Liver (tissue), 9 donors: ENCODE results near the gene TSPEAR. TPM values are rescaled to one million over a fixed set of nuclear protein-coding genes. Genes with fewer than 3 reads are reported as not detected.

Source experiments
- DNase-seq: peaks from one replicate; pipeline ENCODE4 v3.0.0-alpha.2; 2017; ENCODE audit warnings: low spot score
- H3K27ac ChIP-seq, 2 donors: one replicate each; pipeline ENCODE4 v1.7.0; 2013; ENCODE audit warnings: inconsistent platforms in 2 of 2, low read length in 2 of 2, control low read depth in 1 of 2, low read depth in 1 of 2, mild to moderate bottlenecking in 1 of 2
- H3K27me3 ChIP-seq, 4 donors: one replicate each; pipeline versions ENCODE4 v1.6.1 to v1.7.0; 2013; ENCODE audit warnings: low read length in 3 of 4, inconsistent platforms in 1 of 4, mild to moderate bottlenecking in 1 of 4, moderate library complexity in 1 of 4; ENCODE audit not compliant: control insufficient read depth in 4 of 4, insufficient read depth in 4 of 4
- H3K36me3 ChIP-seq, 4 donors: one replicate each; pipeline versions ENCODE4 v1.6.1 to v1.7.0; 2013; ENCODE audit warnings: low read length in 3 of 4, mild to moderate bottlenecking in 3 of 4, low read depth in 1 of 4, moderate library complexity in 1 of 4; ENCODE audit not compliant: control insufficient read depth in 4 of 4, insufficient read depth in 3 of 4
- H3K4me1 ChIP-seq, 4 donors: one replicate each; pipeline versions ENCODE4 v1.6.1 to v1.7.0; 2013; ENCODE audit warnings: low read length in 3 of 4, mild to moderate bottlenecking in 3 of 4, moderate library complexity in 1 of 4; ENCODE audit not compliant: control insufficient read depth in 4 of 4, insufficient read depth in 4 of 4
- H3K4me3 ChIP-seq, 3 donors: one replicate each; pipeline versions ENCODE4 v1.6.1 to v1.7.0; 2013; ENCODE audit warnings: low read length in 3 of 3, control low read depth in 1 of 3, low read depth in 1 of 3, mild to moderate bottlenecking in 1 of 3
- H3K9ac ChIP-seq, 2 donors: one replicate each; pipeline ENCODE4 v1.7.0; 2013; ENCODE audit warnings: low read length in 2 of 2, mild to moderate bottlenecking in 2 of 2, moderate library complexity in 2 of 2, control low read depth in 1 of 2, low read depth in 1 of 2
- H3K9me3 ChIP-seq, 4 donors: one replicate each; pipeline versions ENCODE4 v1.6.1 to v1.7.0; 2013; ENCODE audit warnings: low read length in 3 of 4; ENCODE audit not compliant: control insufficient read depth in 4 of 4
- ATF3 ChIP-seq: IDR thresholded peaks from 2 replicates; pipeline ENCODE4 v1.6.1; 2016; ENCODE audit warnings: antibody characterized with exemption
- EGR1 ChIP-seq, 2 donors: IDR thresholded peaks; 2 replicates each; pipeline ENCODE4 v1.6.1; 2016 to 2018; ENCODE audit warnings: antibody characterized with exemption in 2 of 2, low read depth in 2 of 2
- FOXA1 ChIP-seq: IDR thresholded peaks from 2 replicates; pipeline ENCODE4 v1.6.1; 2016; ENCODE audit warnings: antibody characterized with exemption
- FOXA2 ChIP-seq: IDR thresholded peaks from 2 replicates; pipeline ENCODE4 v1.6.1; 2016; ENCODE audit warnings: antibody characterized with exemption
- GABPA ChIP-seq, 2 donors: IDR thresholded peaks in 1 of 2; conservative IDR thresholded peaks in 1 of 2; 2 replicates each; pipeline ENCODE4 v1.6.1; 2016; ENCODE audit warnings: antibody characterized with exemption in 2 of 2, mild to moderate bottlenecking in 1 of 2, moderate library complexity in 1 of 2
- HNF4A ChIP-seq, 2 donors: conservative IDR thresholded peaks; 2 replicates each; pipeline ENCODE4 v1.6.1; 2016; ENCODE audit warnings: antibody characterized with exemption in 2 of 2, mild to moderate bottlenecking in 2 of 2
- HNF4G ChIP-seq: IDR thresholded peaks from 2 replicates; pipeline ENCODE4 v1.6.1; 2016; ENCODE audit warnings: antibody characterized with exemption
- JUND ChIP-seq, 2 donors: IDR thresholded peaks; 2 replicates each; pipeline ENCODE4 v1.6.1; 2016; ENCODE audit warnings: antibody characterized with exemption in 2 of 2
- MAX ChIP-seq: IDR thresholded peaks from 2 replicates; pipeline ENCODE4 v1.6.1; 2016; ENCODE audit warnings: antibody characterized with exemption
- NR2F2 ChIP-seq: IDR thresholded peaks from 2 replicates; pipeline ENCODE4 v1.6.1; 2016; ENCODE audit warnings: antibody characterized with exemption
- RAD21 ChIP-seq, 2 donors: IDR thresholded peaks; 2 replicates each; pipeline ENCODE4 v1.6.1; 2016; ENCODE audit warnings: antibody characterized with exemption in 2 of 2, mild to moderate bottlenecking in 2 of 2
- RXRA ChIP-seq, 2 donors: IDR thresholded peaks; 2 replicates each; pipeline ENCODE4 v1.6.1; 2017 to 2018; ENCODE audit warnings: antibody characterized with exemption in 2 of 2, mild to moderate bottlenecking in 1 of 2
- SP1 ChIP-seq: IDR thresholded peaks from 2 replicates; pipeline ENCODE4 v1.6.1; 2018; ENCODE audit warnings: antibody characterized with exemption, mild to moderate bottlenecking
- TAF1 ChIP-seq: conservative IDR thresholded peaks from 2 replicates; pipeline ENCODE4 v1.6.1; 2016; ENCODE audit warnings: antibody characterized with exemption, mild to moderate bottlenecking
- YY1 ChIP-seq: IDR thresholded peaks from 2 replicates; pipeline ENCODE4 v1.6.1; 2016; ENCODE audit warnings: antibody characterized with exemption, mild to moderate bottlenecking
- ZBTB33 ChIP-seq: IDR thresholded peaks from 2 replicates; pipeline ENCODE4 v1.6.1; 2016; ENCODE audit warnings: antibody characterized with exemption
- WGBS: extraction: QIAGEN DNeasy Blood & Tissue Kit; methylation state at CpG from one replicate; pipeline ENCODE4 v1.1.7; 2013; 5-methylcytosine and 5-hydroxymethylcytosine counted together
- polyA plus RNA-seq, 2 donors: library from polyadenylated mRNA; stranded (reverse) in 1 of 2; unstranded in 1 of 2; fragments of 200-250 nt in 1 of 2; fragments of >200 nt in 1 of 2; fragmentation: Nextera tagmentation in 1 of 2; extraction: Ambion mirVana in 1 of 2; gene quantifications; one replicate each; pipeline versions ENCODE4 v1.2.1 to v1.2.3, GENCODE V29; 2013 to 2015
- total RNA-seq, 2 donors: library from RNA; depleted of rRNA; stranded (reverse); fragments of >200 nt; gene quantifications; one replicate each; pipeline ENCODE4 v1.2.3, GENCODE V29; 2014
- TF ChIP-seq, protein P1 (sequence below): fragments of 150-350 bp; IDR thresholded peaks from 2 replicates; pipeline ENCODE4 v1.5.1; 2017; ENCODE audit warnings: improper control_type of control experiment, low read depth, low read length; ENCODE audit not compliant: missing input control
- TF ChIP-seq, protein P2 (sequence below): IDR thresholded peaks from 2 replicates; pipeline ENCODE4 v1.6.1; 2016; ENCODE audit warnings: antibody characterized with exemption, mild to moderate bottlenecking
- donor health status: healthy.
- donor health status: healthy.
- donor health status: healthy.
- donor health status: healthy.
- donor health status: healthy.

TSPEAR gene
- total and polyA plus RNA-seq, 4 donors: under 0.01 to 0.14 (median 0.01) TPM; not detected in 1

DNA sequence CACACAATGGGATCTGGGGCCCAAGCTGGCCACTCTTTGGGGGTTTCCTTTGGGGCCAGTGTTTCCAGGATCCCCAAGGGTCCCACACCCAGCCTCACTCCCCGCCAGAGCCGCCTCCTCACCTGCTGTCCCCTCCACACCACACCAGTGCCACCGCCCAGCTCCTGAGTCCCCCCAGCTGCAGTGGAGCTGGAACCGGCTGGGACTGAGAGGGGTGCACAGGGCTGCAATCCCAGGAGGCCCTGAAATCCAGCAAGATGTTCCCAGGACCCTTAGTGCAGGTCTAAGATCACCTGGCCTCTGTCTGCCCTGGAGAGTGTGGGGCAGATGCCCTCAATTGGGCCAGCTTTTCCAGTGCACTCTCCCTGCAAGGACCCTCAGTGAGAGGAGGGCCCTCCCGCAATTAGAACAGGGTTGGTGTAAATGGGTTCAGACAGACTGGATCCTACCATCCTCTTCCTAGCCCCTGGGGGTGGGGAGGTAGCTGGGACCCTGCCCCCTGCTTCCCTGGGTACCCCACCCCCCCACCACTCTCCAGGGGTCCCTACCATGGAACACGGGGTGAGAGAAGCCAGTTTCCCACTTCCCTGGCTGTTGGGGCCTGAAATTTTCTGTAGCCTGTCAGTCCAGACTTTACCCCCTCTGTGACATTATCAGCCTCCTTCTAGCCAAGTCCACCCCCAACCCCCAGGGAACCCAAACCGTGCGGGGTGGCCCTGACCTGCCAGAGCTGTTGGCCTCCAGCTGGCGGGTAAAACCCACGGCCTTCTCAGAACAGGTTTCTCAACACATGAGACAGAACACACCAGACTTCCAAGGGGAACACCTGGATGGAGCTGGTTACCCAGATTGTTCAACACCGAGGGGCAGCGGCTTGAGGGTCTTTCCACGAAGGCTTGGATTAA, 7.4 kb downstream of the TSPEAR start:
- Histone ChIP-seq H3K9me3 (no peaks in the 10 kb centered on the region), H3K9ac (no peak overlapping the region), H3K4me3 (no peak overlapping the region), H3K36me3 (no peaks in the 10 kb centered on the region), H3K27me3 (peaks cover 3 to 24% (median 10%) of the 10 kb centered on the region in 4 donors), H3K4me1 (peaks cover 0 to 2% (median under 1%) of the 10 kb centered on the region in 4 donors), H3K27ac (no peak overlapping the region)
- 34% methylated on average over 13 of the region's 13 CpGs for WGBS
- DNase-seq: peak; percentile 30
- TF ChIP-seq SP1 (no peak), EGR1 (IDR thresholded peaks at IDR 0.05; ENCODE audit: low read depth in 2 of 2) (no peak), MAX (no peak), HNF4G (no peak), JUND (IDR thresholded peaks at IDR 0.05) (no peak), FOXA2 (no peak), HNF4A (conservative IDR thresholded peaks at IDR 0.05) (no peak), TAF1 (no peak), ATF3 (no peak), NR2F2 (no peak), YY1 (no peak), ZBTB33 (no peak), GABPA (IDR thresholded peaks at IDR 0.05 in 1 of 2, conservative IDR thresholded peaks at IDR 0.05 in 1 of 2) (no peak), RAD21 (IDR thresholded peaks at IDR 0.05) (no peak), FOXA1 (no peak), RXRA (IDR thresholded peaks at IDR 0.05) (no peak)
- TF ChIP-seq, protein P1, sequence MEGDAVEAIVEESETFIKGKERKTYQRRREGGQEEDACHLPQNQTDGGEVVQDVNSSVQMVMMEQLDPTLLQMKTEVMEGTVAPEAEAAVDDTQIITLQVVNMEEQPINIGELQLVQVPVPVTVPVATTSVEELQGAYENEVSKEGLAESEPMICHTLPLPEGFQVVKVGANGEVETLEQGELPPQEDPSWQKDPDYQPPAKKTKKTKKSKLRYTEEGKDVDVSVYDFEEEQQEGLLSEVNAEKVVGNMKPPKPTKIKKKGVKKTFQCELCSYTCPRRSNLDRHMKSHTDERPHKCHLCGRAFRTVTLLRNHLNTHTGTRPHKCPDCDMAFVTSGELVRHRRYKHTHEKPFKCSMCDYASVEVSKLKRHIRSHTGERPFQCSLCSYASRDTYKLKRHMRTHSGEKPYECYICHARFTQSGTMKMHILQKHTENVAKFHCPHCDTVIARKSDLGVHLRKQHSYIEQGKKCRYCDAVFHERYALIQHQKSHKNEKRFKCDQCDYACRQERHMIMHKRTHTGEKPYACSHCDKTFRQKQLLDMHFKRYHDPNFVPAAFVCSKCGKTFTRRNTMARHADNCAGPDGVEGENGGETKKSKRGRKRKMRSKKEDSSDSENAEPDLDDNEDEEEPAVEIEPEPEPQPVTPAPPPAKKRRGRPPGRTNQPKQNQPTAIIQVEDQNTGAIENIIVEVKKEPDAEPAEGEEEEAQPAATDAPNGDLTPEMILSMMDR: no peak
- TF ChIP-seq, protein P2, sequence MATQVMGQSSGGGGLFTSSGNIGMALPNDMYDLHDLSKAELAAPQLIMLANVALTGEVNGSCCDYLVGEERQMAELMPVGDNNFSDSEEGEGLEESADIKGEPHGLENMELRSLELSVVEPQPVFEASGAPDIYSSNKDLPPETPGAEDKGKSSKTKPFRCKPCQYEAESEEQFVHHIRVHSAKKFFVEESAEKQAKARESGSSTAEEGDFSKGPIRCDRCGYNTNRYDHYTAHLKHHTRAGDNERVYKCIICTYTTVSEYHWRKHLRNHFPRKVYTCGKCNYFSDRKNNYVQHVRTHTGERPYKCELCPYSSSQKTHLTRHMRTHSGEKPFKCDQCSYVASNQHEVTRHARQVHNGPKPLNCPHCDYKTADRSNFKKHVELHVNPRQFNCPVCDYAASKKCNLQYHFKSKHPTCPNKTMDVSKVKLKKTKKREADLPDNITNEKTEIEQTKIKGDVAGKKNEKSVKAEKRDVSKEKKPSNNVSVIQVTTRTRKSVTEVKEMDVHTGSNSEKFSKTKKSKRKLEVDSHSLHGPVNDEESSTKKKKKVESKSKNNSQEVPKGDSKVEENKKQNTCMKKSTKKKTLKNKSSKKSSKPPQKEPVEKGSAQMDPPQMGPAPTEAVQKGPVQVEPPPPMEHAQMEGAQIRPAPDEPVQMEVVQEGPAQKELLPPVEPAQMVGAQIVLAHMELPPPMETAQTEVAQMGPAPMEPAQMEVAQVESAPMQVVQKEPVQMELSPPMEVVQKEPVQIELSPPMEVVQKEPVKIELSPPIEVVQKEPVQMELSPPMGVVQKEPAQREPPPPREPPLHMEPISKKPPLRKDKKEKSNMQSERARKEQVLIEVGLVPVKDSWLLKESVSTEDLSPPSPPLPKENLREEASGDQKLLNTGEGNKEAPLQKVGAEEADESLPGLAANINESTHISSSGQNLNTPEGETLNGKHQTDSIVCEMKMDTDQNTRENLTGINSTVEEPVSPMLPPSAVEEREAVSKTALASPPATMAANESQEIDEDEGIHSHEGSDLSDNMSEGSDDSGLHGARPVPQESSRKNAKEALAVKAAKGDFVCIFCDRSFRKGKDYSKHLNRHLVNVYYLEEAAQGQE: no peak
